ENCODE data around the gene CD86. TPM values are rescaled to one million over a fixed set of nuclear protein-coding genes. Genes with fewer than 3 reads are reported as not detected.

Gene CD86
- polyA plus RNA-seq, 5 donors = 2.1 to 4.3 (median 3.3) TPM

- no peak for DNase-seq
Measured at GRCh38 chr3:122058294-122058693, 3.1 kb downstream of the CD86 start.

- no peak for DNase-seq
Measured at GRCh38 chr3:122060040-122060698, 5.0 kb downstream of the CD86 start.

DNA sequence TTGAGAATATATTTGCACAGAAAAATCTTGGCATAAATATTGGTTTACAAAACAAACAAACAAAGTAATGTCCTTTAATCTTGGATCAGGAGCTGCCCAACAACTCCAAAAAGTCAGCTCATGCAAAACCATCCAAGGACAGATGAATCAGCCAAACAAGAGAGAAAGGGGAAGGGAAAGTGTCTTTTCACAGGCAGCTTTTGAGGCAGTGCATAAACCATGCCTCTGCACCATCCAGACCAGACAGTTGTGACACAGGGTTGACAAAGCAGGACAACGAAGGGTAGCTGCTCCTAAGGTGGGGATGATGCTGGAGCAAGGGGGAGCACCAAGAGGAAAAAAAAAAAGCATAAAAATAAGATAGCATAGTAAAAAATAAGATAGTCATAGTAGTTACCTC lies 8.7 kb downstream of the CD86 start:
- no peak for DNase-seq

DNA sequence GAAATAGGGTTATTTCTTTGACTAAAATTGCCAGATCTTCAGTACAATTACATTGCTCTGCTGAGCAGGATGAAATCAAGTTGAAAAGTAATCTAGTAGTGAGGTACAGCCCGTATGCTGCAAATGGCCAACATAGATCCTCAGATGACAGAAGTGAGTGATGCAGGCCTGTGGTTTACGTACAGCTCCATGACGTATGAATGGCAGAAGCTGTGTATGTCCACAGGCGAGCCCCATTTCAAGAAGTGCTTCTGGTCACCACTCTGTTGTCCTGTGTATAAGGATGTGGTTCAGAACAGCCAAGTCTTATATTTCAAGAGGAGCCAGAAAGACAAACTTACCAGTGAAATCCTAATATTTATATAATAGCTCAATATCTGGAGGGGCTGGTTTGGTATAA lies 9.2 kb downstream of the CD86 start:
- no peak for DNase-seq

DNA sequence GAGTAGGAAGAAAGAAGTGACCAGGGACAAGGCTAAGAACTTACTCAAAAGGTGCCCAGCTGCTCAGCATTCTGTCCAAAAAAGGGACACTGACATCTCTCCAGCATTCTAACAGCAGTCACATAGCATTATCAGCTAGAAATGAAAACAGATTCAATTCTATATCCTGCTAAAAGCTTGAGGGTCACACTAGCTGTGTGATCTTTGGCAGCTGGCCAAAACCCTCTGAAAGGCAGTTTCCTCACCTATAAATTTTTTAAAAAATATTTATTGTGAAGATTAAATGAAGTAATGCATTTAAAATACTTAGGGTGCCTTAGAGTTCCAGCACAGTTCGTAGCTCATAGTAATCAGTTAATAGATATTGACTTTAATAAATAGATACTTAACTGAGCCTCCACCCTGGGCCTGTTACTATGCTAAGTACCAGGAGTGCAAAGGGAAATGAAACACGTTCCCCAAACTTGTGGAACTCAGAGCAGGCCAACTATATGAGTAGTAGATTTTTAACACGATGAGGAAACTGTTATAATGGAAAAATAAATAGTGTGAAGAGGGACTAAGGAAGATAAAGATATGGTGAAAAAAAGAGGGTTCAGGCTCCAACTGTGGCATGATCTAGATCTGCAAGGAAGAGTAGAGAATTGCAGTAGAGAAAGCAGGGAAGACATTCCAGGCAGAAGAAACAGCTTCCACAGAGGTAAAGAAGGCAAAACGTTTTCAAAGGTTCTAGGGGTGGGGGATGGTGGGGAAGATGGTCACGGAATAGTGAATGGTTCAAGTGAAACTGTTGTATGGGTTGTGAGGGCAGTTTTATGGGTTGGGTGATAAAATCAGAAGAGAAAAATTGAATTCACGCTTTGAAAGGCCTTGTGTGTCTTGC lies 11.4 kb downstream of the CD86 start:
- no peak for DNase-seq

DNA sequence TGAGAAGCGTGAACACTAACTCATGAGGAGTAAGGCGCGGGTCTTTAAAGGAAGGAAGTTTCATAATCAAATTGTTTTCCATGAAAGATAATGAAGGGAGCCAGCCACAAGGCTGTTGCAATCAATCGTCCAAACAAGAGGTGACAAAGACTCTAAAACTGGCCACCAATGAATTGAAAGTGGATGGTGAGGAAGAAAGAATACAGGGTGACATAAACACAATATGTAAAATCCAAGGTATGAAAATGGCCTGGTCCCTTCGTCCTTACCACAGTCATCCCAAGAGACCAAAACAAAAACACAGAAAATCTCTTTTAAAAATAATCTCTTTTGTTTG lies 12.0 kb downstream of the CD86 start:
- DNase-seq = no peak

DNA sequence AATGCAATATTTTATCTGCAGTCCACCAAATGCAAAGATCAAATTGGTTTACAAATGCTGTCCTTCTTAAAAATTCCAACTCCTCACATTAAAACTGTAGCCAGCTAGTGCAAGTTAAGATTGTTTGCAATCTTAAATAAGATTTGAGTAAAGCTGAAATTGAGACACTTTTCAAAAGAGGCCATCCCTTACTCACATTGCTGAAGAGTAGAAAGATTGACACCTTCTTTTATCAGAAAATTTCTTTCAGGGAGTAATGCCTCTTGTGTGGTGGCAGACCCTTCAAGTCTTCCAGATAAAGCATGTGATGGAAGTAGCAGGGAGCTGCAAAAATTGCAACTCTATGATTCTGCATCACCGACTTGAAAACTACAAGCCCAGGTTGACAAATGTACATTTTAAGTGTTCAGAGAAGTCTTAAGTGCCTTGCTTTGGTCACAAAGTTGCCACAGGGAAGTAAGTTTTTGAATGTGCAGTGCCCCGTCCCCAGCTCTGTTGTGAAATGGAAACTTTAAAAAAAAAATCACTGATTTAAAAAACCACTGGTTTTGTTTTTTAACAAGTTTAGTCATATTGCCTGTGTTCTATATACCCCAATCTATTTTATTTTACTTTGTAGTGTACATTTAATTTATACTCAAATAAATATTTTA lies 12.6 kb downstream of the CD86 start:
- no peak for DNase-seq

DNA sequence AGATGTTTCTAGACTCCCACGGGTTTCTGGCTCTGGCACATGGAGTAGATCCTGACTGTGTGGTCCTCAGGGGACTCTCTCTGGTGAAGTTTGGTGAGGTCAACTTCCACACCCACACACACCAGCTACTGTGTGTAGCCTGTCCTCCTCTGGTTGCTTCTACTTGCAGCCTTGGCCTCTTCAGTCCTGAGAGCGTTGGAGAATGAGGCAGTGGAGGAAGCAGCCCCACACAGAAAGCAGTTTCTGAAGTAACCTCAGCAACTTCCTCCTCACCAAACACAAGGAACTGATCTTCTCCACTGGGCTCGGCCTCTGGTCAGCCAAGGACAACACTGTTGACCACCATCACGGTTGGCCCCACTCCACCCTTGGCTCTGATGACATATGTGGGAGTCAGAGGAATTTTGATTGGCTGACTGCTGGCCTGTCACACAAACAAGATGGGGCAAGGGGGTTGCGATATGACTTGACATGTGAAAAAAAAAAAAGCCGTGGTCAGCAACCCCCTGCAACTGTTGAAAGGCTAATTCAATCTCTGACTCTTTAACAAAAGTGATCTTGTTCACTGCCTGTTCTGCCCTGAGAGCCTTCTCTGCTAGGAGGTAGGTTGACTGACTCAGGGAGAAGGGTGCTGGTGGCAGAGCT lies 19.6 kb downstream of the CD86 start:
- DNase-seq = no peak

- no peak for DNase-seq
Measured at GRCh38 chr3:122076491-122077292, 21.5 kb downstream of the CD86 start.

DNA sequence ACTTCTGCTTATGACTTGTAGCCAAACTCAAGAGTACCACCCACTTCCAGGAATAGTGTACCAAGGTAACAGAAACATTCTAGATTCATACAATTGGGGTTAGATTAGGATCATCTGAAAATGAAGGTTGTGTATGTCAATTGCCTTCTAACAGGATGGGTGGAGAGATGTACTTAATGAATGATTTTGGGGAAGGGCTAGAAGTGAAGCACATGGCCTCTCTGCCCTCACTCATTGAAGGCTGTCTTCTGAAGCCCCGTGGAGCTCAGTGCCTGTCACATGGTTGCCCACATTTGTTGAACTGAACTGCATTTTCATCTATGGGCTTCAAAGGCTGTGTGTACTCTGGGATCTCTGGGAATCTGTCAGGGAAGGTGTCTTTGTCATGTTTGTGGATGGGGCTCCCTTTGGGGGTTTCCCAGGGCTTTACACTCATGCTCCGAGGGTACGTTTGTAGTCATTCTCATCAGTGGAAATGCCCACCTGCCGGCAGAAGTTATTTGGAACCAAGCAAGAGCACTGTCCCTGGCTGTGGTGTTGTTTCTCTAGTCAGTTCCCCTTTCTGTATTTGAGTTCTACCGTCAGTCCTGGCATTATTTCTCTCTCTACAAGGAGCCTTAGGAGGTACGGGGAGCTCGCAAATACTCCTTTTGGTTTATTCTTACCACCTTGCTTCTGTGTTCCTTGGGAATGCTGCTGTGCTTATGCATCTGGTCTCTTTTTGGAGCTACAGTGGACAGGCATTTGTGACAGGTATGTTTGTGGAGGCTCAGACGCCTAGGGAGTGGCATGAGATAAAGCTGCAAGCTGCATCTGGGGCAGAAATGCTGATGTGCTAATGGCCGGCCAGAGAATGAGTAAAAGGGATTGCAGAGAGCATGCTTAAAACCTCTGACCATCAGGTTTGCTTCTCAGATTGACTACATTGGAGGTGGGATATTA lies 22.4 kb downstream of the CD86 start:
- no peak for DNase-seq

- no peak for DNase-seq
Measured at GRCh38 chr3:122078235-122078935, 23.2 kb downstream of the CD86 start.

DNA sequence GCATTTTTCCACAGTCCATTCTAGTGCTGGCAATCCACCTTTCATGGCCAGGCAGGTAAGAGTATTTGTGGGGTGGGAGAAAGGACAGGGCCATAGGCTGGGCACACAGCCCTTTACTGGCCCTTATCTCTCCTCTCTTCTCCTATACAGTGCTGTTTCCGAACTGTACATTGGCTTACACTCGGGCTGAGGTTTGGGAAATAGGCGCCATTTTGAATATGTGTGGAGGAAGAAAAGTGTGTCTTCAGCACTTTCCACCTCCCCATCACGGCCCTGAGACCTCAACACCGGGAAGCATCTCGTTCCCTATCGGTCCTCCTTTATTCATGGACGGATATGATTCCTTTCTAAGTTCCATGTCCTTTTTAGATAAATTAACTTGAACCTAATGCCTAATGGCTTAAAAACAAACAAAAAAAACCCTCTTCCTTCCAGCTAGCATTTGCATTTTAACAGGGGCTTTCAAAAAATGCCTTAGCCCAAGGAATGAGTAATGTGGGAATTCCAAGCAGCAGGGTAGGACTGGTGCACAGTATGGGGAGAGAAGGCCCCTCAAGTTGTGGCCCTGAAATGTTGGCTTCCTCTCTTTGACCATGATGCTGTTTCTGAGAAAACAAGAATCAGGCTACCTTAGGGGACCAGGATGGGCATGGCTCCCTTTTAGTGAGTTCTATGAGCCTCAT lies 24.5 kb downstream of the CD86 start:
- DNase-seq = no peak

GRCh38 chr3:122080207-122080587 lies 25.0 kb downstream of the CD86 start:
- DNase-seq = no peak

DNA sequence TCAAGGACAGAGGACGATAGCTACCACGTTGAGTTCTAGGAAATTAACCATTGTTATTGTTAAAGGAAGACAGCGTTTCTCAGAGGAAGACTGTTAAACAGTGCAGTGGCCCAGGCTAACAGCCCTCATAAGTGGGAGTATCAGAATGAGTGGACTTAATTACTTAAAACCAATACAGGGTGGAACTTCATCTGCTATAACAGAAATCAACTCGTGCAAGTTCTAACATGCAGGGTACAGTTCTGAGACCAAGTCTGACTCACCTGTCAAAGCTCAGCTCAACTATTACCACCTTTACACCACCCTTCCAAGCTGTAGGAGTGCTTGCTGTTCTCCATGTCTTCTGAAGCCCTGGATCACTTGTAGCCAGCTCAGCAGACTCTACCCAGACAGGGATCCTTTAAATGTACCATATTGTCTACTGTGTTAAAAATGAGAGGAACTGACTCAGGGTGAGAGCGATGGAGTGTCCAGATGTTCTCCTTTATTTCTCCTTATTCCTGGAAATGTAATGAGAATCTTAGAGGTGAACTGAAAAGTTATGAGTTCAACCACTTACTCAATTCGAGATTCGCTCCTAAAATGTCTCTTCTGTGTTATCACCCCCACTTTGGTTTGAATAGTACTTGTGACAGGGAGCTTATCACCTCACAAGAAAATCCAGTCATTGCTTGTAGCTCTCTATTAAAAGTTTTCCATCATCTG lies 26.5 kb downstream of the CD86 start:
- no peak for DNase-seq

- no peak for DNase-seq
Measured at GRCh38 chr3:122082357-122082756, 27.2 kb downstream of the CD86 start.

- DNase-seq = no peak
Measured at GRCh38 chr3:122084799-122085198, 29.6 kb downstream of the CD86 start.

DNA sequence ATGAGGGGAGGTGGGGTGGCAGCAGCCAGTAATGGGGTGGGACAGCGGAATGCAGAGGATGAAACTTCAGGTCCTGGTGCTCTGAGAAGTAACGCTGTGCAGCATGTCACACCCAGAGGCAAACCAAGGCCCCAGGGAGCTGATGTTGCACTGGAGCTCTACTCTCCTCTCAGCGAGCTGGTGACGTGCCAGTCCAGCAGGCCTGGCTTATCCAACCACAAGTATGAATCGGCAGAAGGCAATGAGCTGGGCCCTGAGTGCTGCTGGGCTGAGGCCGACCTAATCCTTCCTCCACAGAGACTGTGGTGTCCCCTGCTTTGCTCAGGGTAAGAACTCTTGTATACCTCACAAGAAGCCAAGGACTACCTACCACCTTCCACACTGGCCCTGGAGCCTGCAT lies 30.5 kb downstream of the CD86 start:
- DNase-seq = no peak

GRCh38 chr3:122088531-122088930 lies 33.4 kb downstream of the CD86 start:
- no peak for DNase-seq
